ENCODE data around the gene CDH13. TPM values are rescaled to one million over a fixed set of nuclear protein-coding genes. Genes with fewer than 3 reads are reported as not detected.

The CDH13 gene
- total and polyA plus RNA-seq, 2 experiments from 2014 or later, result 1.2 to 1.5 TPM

DNA sequence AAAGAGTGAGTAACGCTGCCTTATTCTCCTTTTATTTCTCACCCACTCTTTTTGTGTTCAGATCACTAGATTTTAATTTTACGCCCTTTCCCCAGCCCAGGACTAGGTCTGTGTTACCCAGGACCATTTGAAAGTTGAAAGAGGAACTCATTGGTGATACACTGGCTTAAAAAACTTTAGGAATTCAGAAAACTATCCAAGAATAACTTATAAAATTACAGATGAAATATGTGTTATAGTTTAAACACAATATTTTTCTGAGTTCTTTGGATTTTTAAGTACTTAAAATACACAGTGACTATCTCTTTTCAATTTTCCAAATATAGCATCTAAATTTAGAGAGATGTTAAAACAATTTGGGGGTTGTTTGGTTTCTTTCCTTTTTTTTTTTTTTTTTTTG is 385.2 kb downstream of the CDH13 start:
- no peaks in the 10 kb centered on the region for H4K20me1 ChIP-seq (ENCODE audit: insufficient read depth, poor library complexity, severe bottlenecking)
- H3K4me3 ChIP-seq, result no peak overlapping the region
- H2AFZ ChIP-seq, result no peak overlapping the region
- 91% methylated on average over 2 of the region's 2 CpGs for WGBS (ENCODE audit: low lambda C conversion rate, missing lambda C conversion rate)
- H3K79me2 ChIP-seq, result no peaks in the 10 kb centered on the region
- H3K27ac ChIP-seq, result no peak overlapping the region
- TF ChIP-seq, protein P1, sequence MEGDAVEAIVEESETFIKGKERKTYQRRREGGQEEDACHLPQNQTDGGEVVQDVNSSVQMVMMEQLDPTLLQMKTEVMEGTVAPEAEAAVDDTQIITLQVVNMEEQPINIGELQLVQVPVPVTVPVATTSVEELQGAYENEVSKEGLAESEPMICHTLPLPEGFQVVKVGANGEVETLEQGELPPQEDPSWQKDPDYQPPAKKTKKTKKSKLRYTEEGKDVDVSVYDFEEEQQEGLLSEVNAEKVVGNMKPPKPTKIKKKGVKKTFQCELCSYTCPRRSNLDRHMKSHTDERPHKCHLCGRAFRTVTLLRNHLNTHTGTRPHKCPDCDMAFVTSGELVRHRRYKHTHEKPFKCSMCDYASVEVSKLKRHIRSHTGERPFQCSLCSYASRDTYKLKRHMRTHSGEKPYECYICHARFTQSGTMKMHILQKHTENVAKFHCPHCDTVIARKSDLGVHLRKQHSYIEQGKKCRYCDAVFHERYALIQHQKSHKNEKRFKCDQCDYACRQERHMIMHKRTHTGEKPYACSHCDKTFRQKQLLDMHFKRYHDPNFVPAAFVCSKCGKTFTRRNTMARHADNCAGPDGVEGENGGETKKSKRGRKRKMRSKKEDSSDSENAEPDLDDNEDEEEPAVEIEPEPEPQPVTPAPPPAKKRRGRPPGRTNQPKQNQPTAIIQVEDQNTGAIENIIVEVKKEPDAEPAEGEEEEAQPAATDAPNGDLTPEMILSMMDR (IDR thresholded peaks at IDR 0.05; ENCODE audit: poor library complexity), result no peak
- TF ChIP-seq EZH2phosphoT487 (IDR thresholded peaks at IDR 0.05; ENCODE audit: low read depth, severe bottlenecking, unreplicated experiment), result no peak
- TF ChIP-seq EZH2 (IDR thresholded peaks at IDR 0.05; ENCODE audit: borderline replicate concordance), result no peak
- H3K27me3 ChIP-seq, result no peaks in the 10 kb centered on the region
- H3K4me2 ChIP-seq, result no peak overlapping the region
- H3K9me3 ChIP-seq (ENCODE audit: low read depth), result no peaks in the 10 kb centered on the region
- H3K4me1 ChIP-seq (ENCODE audit: insufficient read depth), result no peaks in the 10 kb centered on the region
- no peaks in the 10 kb centered on the region for H3K9me2 ChIP-seq (replicated peaks; ENCODE audit: insufficient read depth)
- no peak for DNase-seq (ENCODE audit: low spot score)
- H3K36me3 ChIP-seq (replicated peaks; ENCODE audit: insufficient read depth, low read depth), result no peaks in the 10 kb centered on the region

DNA sequence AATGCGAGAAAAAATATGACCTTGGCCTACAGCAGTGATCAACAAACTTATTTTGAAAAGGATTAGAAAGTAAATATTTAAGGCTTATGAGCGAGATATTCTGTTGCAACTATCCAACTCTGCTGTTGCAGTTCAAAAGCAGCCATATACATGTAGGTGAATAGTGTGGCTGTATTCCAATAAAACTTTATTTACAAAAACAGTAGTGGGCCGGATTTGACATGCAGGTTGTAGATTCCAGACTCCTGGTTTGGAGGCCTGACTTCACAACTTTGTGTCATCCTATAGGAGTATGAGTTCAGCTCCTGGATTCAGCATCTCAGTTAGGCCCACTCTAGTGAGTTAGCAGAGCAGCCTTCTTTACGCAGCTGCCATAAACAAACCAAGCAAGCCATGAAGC is 386.3 kb downstream of the CDH13 start:
- Histone ChIP-seq H3K27me3 (no peaks in the 10 kb centered on the region), H3K9me3 (ENCODE audit: low read depth) (no peaks in the 10 kb centered on the region), H2AFZ (no peak overlapping the region), H4K20me1 (ENCODE audit: insufficient read depth, poor library complexity, severe bottlenecking) (no peaks in the 10 kb centered on the region), H3K4me3 (no peak overlapping the region), H3K27ac (no peak overlapping the region), H3K36me3 (replicated peaks; ENCODE audit: insufficient read depth, low read depth) (no peaks in the 10 kb centered on the region), H3K9me2 (replicated peaks; ENCODE audit: insufficient read depth) (no peaks in the 10 kb centered on the region), H3K79me2 (no peaks in the 10 kb centered on the region), H3K4me2 (no peak overlapping the region), H3K4me1 (ENCODE audit: insufficient read depth) (no peaks in the 10 kb centered on the region)
- no peak for DNase-seq (ENCODE audit: low spot score)
- TF ChIP-seq, protein P1 (IDR thresholded peaks at IDR 0.05; ENCODE audit: poor library complexity), result no peak
- TF ChIP-seq EZH2 (IDR thresholded peaks at IDR 0.05; ENCODE audit: borderline replicate concordance), result no peak
- no peak for TF ChIP-seq EZH2phosphoT487 (IDR thresholded peaks at IDR 0.05; ENCODE audit: low read depth, severe bottlenecking, unreplicated experiment)
- 68% methylated on average over 4 of the region's 4 CpGs for WGBS (ENCODE audit: low lambda C conversion rate, missing lambda C conversion rate)

DNA sequence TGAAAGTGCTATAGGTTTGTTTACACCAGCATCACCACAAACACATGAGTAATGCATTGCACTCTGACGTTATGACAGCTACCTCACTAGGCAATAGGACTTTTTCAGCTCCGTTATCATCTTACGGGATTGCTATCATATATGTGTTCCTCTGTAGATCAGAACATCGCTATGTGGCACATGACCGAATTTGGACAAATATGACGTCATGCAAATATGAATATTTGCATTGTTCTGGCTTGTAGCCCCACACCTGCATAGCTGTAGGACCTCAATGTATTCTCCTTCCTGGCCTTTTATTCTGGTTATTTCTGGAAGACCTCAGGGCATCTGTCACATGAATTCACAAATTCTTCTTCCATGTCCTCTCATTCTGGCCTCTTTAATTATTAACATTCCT is 393.2 kb downstream of the CDH13 start:
- no peak overlapping the region for H2AFZ ChIP-seq
- no peak overlapping the region for H3K4me2 ChIP-seq
- no peaks in the 10 kb centered on the region for H3K9me2 ChIP-seq (replicated peaks; ENCODE audit: insufficient read depth)
- no peaks in the 10 kb centered on the region for H3K27me3 ChIP-seq
- H3K9me3 ChIP-seq (ENCODE audit: low read depth), result no peaks in the 10 kb centered on the region
- H3K4me1 ChIP-seq (ENCODE audit: insufficient read depth), result no peaks in the 10 kb centered on the region
- no peak for DNase-seq (ENCODE audit: low spot score)
- WGBS (ENCODE audit: low lambda C conversion rate, missing lambda C conversion rate), result 93% methylated on average over 6 of the region's 6 CpGs
- H3K27ac ChIP-seq, result no peak overlapping the region
- no peak for TF ChIP-seq EZH2 (IDR thresholded peaks at IDR 0.05; ENCODE audit: borderline replicate concordance)
- no peak for TF ChIP-seq EZH2phosphoT487 (IDR thresholded peaks at IDR 0.05; ENCODE audit: low read depth, severe bottlenecking, unreplicated experiment)
- TF ChIP-seq, protein P1 (IDR thresholded peaks at IDR 0.05; ENCODE audit: poor library complexity), result no peak
- H3K79me2 ChIP-seq, result no peaks in the 10 kb centered on the region
- no peaks in the 10 kb centered on the region for H3K36me3 ChIP-seq (replicated peaks; ENCODE audit: insufficient read depth, low read depth)
- no peak overlapping the region for H3K4me3 ChIP-seq
- no peaks in the 10 kb centered on the region for H4K20me1 ChIP-seq (ENCODE audit: insufficient read depth, poor library complexity, severe bottlenecking)

DNA sequence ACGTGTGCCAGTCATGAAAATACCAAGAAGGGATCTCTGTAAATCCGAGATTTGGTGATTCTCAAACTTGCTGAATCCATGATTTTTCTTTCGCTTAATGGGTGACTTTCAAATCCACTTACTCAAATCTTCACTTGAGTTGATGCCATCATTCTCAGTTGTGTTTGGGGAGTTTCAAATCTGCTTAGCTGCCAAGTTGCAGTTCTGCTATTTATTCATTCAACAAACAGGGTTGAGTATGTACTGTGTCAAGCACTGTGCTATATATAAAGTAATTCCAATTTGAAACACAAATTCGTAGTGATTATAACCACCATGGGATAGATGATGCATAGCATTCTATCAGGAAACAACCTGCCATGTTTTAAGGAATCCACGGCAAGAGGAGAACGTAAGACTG is 394.3 kb downstream of the CDH13 start:
- TF ChIP-seq EZH2 (IDR thresholded peaks at IDR 0.05; ENCODE audit: borderline replicate concordance) (no peak), EZH2phosphoT487 (IDR thresholded peaks at IDR 0.05; ENCODE audit: low read depth, severe bottlenecking, unreplicated experiment) (no peak)
- TF ChIP-seq, protein P1 (IDR thresholded peaks at IDR 0.05; ENCODE audit: poor library complexity), result no peak
- WGBS (ENCODE audit: low lambda C conversion rate, missing lambda C conversion rate), result 92% methylated on average over 6 of the region's 6 CpGs
- no peak overlapping the region for H2AFZ ChIP-seq
- no peak overlapping the region for H3K27ac ChIP-seq
- H3K79me2 ChIP-seq, result no peaks in the 10 kb centered on the region
- no peak overlapping the region for H3K4me3 ChIP-seq
- no peaks in the 10 kb centered on the region for H4K20me1 ChIP-seq (ENCODE audit: insufficient read depth, poor library complexity, severe bottlenecking)
- H3K36me3 ChIP-seq (replicated peaks; ENCODE audit: insufficient read depth, low read depth), result no peaks in the 10 kb centered on the region
- DNase-seq (ENCODE audit: low spot score), result no peak
- H3K9me2 ChIP-seq (replicated peaks; ENCODE audit: insufficient read depth), result no peaks in the 10 kb centered on the region
- no peaks in the 10 kb centered on the region for H3K4me1 ChIP-seq (ENCODE audit: insufficient read depth)
- H3K4me2 ChIP-seq, result no peak overlapping the region
- no peaks in the 10 kb centered on the region for H3K9me3 ChIP-seq (ENCODE audit: low read depth)
- H3K27me3 ChIP-seq, result no peaks in the 10 kb centered on the region

All from hepatocyte (in vitro differentiated cells).